Mesodermal cell (in vitro differentiated cells): ENCODE measurements around the gene PRICKLE1.
A peak's percentile ranks its signal among the peaks of the same experiment; 100 is the strongest.

Source experiments
- H3K27ac ChIP-seq: 2 replicates; pipeline ENCODE4 v1.7.0; 2013; ENCODE audit warnings: mild to moderate bottlenecking, low read depth, low read length, moderate library complexity; ENCODE audit not compliant: severe bottlenecking
- H3K36me3 ChIP-seq: 2 replicates; pipeline ENCODE4 v1.7.1; 2013; ENCODE audit warnings: mild to moderate bottlenecking, low read length, moderate library complexity; ENCODE audit not compliant: control insufficient read depth, insufficient read depth
- H3K4me1 ChIP-seq: one replicate; pipeline ENCODE4 v1.7.1; 2013; ENCODE audit warnings: mild to moderate bottlenecking, low read length; ENCODE audit not compliant: insufficient read depth, control insufficient read depth, poor library complexity, severe bottlenecking
- H3K4me3 ChIP-seq: 2 replicates; pipeline ENCODE4 v1.7.0; 2013; ENCODE audit warnings: low read length, control low read depth, mild to moderate bottlenecking; ENCODE audit not compliant: insufficient read depth, poor library complexity, severe bottlenecking; ENCODE audit errors: extremely low read depth
- H3K9me3 ChIP-seq: 2 replicates; pipeline ENCODE4 v1.7.1; 2013; ENCODE audit warnings: mild to moderate bottlenecking, low read length, moderate library complexity; ENCODE audit not compliant: control insufficient read depth
- WGBS, 2 experiments: methylation state at CpG; one replicate each; pipeline ENCODE4 v1.1.5; 2013; ENCODE audit warnings: missing lambda C conversion rate in 2 of 2; ENCODE audit not compliant: insufficient coverage in 2 of 2; 5-methylcytosine and 5-hydroxymethylcytosine counted together

The PRICKLE1 gene

DNA sequence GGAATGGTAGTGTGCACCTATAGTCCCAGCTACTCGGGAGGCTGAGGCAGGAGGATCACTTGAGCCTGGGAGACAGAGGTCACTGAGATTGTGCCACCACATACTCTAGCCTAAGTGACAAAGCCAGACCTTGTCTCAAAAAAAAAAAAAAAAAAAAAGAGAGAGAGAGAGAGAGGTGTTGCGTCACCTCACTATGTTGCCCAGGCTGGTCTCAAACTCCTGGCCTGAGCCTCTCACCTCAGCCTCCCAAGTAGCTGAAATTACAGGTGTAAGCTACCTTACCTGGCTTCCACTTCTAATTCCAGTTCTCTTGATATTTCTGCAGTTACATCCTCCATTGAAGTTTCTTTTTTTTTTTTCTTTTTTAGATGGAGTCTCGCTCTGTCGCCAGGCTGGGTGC lies 94.3 kb downstream of the PRICKLE1 start:
- H3K4me3 ChIP-seq, result no peak overlapping the region
- no peaks in the 10 kb centered on the region for H3K4me1 ChIP-seq
- peaks cover 17% of the 10 kb centered on the region for H3K36me3 ChIP-seq
- no peaks in the 10 kb centered on the region for H3K9me3 ChIP-seq
- WGBS, 2 experiments, result 100% methylated on average over 2 to 3 of the region's 4 CpGs
- no peak overlapping the region for H3K27ac ChIP-seq

DNA sequence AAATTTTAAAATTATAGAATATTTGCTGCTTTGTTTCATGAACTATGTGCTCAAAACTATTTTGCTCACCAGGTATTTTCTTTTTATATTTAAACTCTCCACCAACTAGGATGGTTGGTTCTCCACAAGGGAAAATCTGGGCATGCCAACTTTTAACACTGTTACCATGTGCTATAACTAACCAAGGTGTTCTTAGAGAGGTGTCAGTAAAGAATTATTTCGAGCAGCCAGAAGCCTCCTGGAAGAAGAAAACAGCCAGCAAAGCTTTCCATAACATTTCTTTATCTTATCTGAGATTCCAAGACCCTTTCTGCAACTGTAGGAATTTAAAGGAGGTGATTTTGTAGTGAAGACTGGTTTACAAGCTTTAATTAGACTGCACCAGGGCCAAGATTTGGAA lies 97.3 kb downstream of the PRICKLE1 start:
- peaks cover 17% of the 10 kb centered on the region for H3K36me3 ChIP-seq

DNA sequence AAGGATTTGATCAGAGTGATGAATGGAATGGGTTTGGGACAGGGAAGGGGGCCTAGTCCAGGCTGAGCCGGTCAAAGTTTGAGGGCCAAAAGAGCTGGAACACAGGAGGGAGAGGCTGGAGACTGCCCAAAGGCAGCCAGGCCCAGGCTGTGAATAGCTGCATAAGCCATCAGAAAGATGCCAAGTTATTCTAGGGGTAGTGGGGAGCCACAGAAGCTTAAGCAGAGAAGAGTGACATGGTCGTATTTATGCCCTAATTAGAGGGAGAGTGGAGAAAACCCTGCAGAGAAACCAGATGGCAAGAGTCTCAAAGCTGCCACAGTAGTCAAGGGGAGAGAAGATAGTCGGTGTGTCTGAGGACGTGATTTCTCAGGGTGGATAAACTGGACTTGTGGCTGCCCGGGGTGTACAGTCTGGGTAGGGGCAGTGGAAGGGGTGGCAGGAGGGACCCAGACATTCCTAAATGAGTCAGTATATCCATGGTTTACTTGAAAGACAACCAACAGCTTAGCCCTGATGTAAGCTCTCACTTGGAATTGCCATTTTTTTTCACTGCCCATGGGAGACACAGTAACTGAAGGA lies 99.2 kb downstream of the PRICKLE1 start:
- Histone ChIP-seq H3K27ac (no peak overlapping the region), H3K4me3 (no peak overlapping the region), H3K36me3 (peaks cover 4% of the 10 kb centered on the region), H3K9me3 (no peaks in the 10 kb centered on the region), H3K4me1 (peaks cover 8% of the 10 kb centered on the region)
- 89 to 91% methylated on average over 3 to 5 of the region's 5 CpGs for WGBS, 2 experiments

More for the DNA sequence above, 97.3 kb downstream of the PRICKLE1 start:
- Histone ChIP-seq H3K27ac (no peak overlapping the region), H3K4me3 (no peak overlapping the region), H3K4me1 (no peaks in the 10 kb centered on the region), H3K9me3 (no peaks in the 10 kb centered on the region)
- WGBS, 2 experiments, result no CpG with 5 or more reads among the region's 1 CpG

DNA sequence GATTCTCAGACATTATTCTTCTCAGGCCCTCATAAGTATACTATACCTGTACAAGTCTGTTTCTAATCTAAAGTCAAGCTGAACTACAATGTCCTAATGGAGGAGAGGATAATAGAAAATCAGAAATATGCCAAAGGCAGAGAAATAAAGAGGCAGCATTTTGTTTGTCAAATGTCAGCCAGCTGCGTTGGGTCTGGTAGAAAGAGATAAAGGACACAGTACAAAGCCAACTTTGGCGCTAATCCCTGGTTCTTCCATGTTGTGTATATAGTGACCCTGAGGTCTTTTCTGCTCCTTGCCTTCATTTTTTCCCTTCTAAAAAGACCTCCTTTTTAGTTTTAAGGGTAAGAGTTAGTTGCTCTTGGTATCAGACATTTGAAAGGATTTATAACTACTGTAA lies 103.1 kb downstream of the PRICKLE1 start:
- 50 to 58% methylated on average over 1 to 2 of the region's 2 CpGs for WGBS, 2 experiments
- Histone ChIP-seq H3K4me3 (no peak overlapping the region), H3K36me3 (no peaks in the 10 kb centered on the region), H3K9me3 (no peaks in the 10 kb centered on the region), H3K27ac (no peak overlapping the region), H3K4me1 (peaks cover 8% of the 10 kb centered on the region)

DNA sequence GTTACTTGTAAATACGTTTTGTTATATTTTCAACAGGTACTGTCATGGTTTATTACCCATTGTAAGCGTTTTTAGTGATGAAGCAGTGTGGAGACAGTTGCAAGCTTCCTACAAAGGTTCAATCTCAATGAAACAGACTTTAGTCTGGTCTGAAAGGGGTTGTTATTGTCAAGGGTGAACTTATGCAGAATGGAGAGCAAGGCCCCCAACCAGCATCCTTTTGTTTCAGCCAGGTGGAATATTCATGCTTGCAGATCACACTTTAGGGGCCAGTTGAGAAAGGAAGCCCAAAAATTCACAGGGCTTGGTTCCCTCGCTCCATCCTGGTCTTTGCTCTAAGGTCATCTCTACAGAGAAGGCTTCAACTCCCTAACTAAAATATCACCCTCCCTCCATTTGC lies 103.7 kb downstream of the PRICKLE1 start:
- Histone ChIP-seq H3K9me3 (no peaks in the 10 kb centered on the region), H3K4me1 (peaks cover 8% of the 10 kb centered on the region), H3K4me3 (no peak overlapping the region), H3K36me3 (no peaks in the 10 kb centered on the region), H3K27ac (no peak overlapping the region)
- 100% methylated on average over 1 of the region's 3 CpGs; no CpG with 5 or more reads in 1 of the 2 experiments for WGBS, 2 experiments

DNA sequence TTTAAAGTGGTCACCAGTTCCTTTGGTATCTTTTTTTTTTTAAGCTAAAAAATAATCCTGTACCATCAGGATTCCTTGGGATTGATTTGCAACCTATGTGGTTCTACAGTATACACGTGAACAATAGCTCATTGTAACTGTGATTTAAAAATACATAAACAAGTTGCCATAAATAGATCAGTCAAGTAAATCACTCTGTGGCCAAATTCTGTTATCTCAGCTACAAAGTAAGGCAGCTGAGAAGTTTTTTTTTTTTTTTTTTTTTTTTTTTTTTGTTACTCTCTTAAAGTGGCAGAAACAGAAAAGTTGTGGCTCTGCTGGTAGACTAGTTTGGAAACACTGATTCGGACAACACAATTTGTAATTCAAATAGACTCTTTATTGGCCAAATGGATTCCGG lies 104.5 kb downstream of the PRICKLE1 start:
- 20% methylated on average over 1 of the region's 3 CpGs; no CpG with 5 or more reads in 1 of the 2 experiments for WGBS, 2 experiments
- H3K4me1 ChIP-seq, result peaks cover 8% of the 10 kb centered on the region
- H3K36me3 ChIP-seq, result no peaks in the 10 kb centered on the region
- H3K27ac ChIP-seq, result peak overlapping the region; percentile 82
- H3K4me3 ChIP-seq, result no peak overlapping the region
- H3K9me3 ChIP-seq, result no peaks in the 10 kb centered on the region

DNA sequence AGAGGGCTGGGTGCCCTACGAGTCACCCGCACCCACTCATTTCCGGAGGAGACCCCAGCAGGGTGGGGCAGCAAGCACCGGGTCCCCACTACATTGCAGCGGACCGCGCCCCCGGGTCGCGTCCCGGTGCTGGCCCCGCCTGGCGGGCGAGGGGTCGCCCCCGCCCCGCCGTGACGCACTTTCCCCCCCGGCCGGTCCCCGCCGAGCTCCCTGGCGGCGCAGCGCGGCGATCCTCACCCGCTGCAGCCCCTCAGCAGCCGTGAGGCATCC lies 106.1 kb downstream of the PRICKLE1 start:
- 0% methylated on average over 11 to 27 of the region's 30 CpGs for WGBS, 2 experiments
- H3K4me1 ChIP-seq, result peaks cover 8% of the 10 kb centered on the region

DNA sequence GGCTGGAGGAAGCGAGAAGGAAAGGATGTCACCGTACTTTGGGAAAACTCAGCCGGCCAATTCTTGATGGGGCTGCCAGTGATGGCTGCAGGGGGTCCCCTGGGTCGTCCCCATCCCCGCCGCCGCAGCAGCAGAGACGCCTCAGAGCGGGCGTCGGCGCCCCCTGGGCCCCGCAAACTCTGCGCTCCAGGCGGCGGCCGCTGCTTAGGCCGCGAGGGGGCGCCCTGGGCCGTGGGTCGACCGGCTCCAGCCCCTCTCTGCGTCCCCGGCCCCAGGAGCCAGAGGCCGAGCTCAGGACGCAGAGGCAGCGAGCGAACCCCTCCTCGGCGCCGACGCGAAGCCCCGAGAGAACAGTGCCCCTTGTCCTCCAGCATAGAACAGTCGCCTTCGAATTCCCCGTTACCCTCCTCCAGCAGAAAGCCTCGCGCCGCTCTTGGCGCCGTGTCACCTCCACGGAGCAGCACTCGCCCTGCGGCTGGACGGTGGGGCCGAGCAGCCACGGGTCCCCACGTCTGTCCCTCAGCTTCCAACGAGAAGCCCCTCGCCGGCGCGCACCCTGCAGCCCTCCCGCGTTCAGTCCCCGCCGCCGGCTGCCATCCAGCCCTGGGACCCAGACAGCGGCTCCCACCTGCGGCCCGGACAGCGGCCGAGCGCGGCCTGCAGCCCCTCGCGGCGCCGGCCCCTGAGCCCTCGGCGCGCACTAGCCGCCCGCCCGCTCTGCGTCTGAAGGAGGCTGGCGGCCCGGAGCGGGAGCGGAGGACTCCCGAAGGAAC lies 106.6 kb downstream of the PRICKLE1 start:
- Histone ChIP-seq H3K4me3 (peak overlapping the region; percentile 69), H3K4me1 (peaks cover 8% of the 10 kb centered on the region), H3K9me3 (no peaks in the 10 kb centered on the region), H3K36me3 (no peaks in the 10 kb centered on the region), H3K27ac (peak overlapping the region; percentile 82)
- WGBS, 2 experiments, result 0% methylated on average over 71 to 79 of the region's 83 CpGs

More for the DNA sequence above, 106.1 kb downstream of the PRICKLE1 start:
- no peaks in the 10 kb centered on the region for H3K36me3 ChIP-seq
- H3K27ac ChIP-seq, result peak overlapping the region; percentile 82
- H3K4me3 ChIP-seq, result peak overlapping the region; percentile 69
- H3K9me3 ChIP-seq, result no peaks in the 10 kb centered on the region

DNA sequence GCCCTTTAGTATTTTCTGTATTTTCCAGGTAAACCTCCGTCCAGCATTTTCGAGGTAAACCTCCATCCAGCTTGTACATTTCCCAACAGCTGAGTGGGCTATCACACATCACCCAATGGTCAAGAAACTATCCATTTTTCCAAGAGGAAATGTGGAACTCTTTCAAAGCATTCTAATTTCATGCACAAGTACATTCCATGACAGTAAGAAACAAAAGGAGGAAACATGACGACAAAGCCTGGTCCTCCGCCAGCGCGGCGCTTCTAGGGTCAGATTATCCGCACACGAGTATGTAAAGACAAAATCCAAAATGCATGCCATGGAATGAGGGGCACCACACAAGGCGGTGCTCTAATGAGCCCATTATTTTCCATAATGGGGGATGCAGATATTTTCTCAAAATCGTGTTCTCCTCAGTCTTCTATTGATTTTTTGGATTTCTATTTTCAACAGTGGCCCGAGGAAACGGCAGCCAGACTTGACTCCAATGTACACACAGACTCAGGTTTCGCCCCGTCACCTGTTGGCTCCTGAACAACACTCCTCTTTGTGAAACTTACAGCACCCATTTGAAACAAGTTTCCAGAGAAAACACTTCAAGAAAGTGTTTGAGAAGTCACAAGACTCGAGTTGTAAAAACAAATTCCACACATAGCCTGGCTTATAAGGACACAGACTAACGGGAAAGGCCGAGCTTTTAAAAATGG lies 107.4 kb downstream of the PRICKLE1 start:
- H3K27ac ChIP-seq, result peak overlapping the region; percentile 19
- no peaks in the 10 kb centered on the region for H3K9me3 ChIP-seq
- H3K36me3 ChIP-seq, result no peaks in the 10 kb centered on the region
- peak overlapping the region; percentile 69 for H3K4me3 ChIP-seq
- H3K4me1 ChIP-seq, result peaks cover 8% of the 10 kb centered on the region
- WGBS, 2 experiments, result 23 to 24% methylated on average over 16 to 17 of the region's 18 CpGs

DNA sequence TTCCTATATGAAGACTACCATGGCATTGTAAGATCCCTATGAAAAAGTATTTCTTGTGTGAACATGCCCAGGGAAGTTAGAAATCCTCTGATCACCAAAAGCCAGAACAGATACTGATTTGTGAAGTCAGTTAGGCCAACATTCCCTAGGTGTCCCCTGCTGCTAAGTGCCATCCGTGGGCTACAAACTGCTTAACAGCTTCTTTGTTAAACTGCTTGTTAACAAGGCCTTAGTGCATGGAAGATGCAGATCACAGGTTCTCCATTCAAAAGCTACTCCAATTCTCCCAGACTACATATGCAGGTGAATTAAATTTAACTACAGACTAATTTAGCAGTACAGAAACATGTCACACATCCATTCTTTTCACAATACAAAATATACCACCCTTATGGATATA lies 108.2 kb downstream of the PRICKLE1 start:
- H3K4me1 ChIP-seq, result peaks cover 8% of the 10 kb centered on the region
- no peak overlapping the region for H3K4me3 ChIP-seq
- WGBS, 2 experiments, result 9 to 18% methylated on average over 1 of the region's 1 CpG
- no peak overlapping the region for H3K27ac ChIP-seq
- H3K9me3 ChIP-seq, result no peaks in the 10 kb centered on the region
- H3K36me3 ChIP-seq, result no peaks in the 10 kb centered on the region

DNA sequence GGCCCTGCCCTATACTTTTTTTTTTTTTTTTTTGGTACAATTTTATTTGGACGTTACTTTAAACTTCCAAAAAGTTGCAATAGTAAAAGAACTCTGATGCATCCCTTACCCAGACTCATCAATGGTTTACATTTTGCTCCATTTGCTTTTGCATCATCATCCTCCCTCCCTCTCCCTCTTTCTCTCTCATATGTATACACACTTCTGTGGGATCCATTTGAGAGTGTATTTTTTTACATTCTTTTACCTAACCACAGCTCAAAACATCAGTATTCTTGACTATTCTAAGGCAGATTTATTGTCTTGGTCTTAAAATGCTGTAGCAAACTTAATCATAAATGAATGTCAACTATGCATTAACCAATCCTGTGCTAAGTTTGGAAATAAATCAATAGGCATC lies 111.6 kb downstream of the PRICKLE1 start:
- H3K36me3 ChIP-seq, result no peaks in the 10 kb centered on the region
- peaks cover 8% of the 10 kb centered on the region for H3K4me1 ChIP-seq
- H3K27ac ChIP-seq, result no peak overlapping the region
- H3K4me3 ChIP-seq, result no peak overlapping the region
- no peaks in the 10 kb centered on the region for H3K9me3 ChIP-seq
- WGBS, 2 experiments, result 100% methylated on average over 1 of the region's 1 CpG; no CpG with 5 or more reads in 1 of the 2 experiments
